B cell (primary cell): ENCODE data around the gene HOXD3. TPM values are rescaled to one million over a fixed set of nuclear protein-coding genes. Genes with fewer than 3 reads are reported as not detected.

ENCODE experiments used
- ATAC-seq: fragments of 200-7000 bp; cut with Tn5 transposase; one replicate; pipeline ENCODE4 v1.10.0; 2021; ENCODE audit warnings: low read depth, mild to moderate bottlenecking, moderate number of reproducible peaks, moderate library complexity
- CTCF ChIA-PET: fragments of 350-600 bp; sonication (Branson Sonifier 250); formaldehyde crosslinking; loops from one replicate; lab custom pipeline; 2021; ENCODE audit warnings: antibody characterized with exemption, inconsistent platforms; lab: Charles Lee
- POLR2A ChIA-PET: fragments of 350-600 bp; sonication (Branson Sonifier 250); formaldehyde crosslinking; loops from one replicate; lab custom pipeline; 2021; ENCODE audit warnings: antibody characterized with exemption; lab: Charles Lee
- DNase-seq: peaks from one replicate; pipeline ENCODE4 v3.0.0; 2013
- H2AFZ ChIP-seq: 2 replicates; pipeline ENCODE4 v1.6.1; 2012; ENCODE audit warnings: mild to moderate bottlenecking, low read depth, low read length; ENCODE audit not compliant: insufficient read depth, poor library complexity, severe bottlenecking
- H3K27ac ChIP-seq, 2 donors: 1 replicate in 1 of 2; 2 replicates in 1 of 2; pipeline ENCODE4 v1.5.1; 2012 to 2013; ENCODE audit warnings: low read length in 2 of 2, mild to moderate bottlenecking in 2 of 2, moderate library complexity in 1 of 2
- H3K27me3 ChIP-seq, 4 experiments: fragments of 200-600 bp in 1 of 4; sonication (generic) in 1 of 4; replicated peaks in 1 of 4; 1 replicate in 2 of 4; 2 replicates in 2 of 4; pipeline versions ENCODE4 v1.6.1 to v1.7.0; 2013 to 2016; ENCODE audit warnings: low read length in 3 of 4, mild to moderate bottlenecking in 2 of 4, mixed read lengths in 1 of 4, moderate library complexity in 1 of 4; ENCODE audit not compliant: insufficient read depth in 4 of 4, control insufficient read depth in 3 of 4; ENCODE audit errors: control extremely low read depth in 1 of 4
- H3K36me3 ChIP-seq, 2 experiments: replicated peaks in 1 of 2; 1 replicate in 1 of 2; 2 replicates in 1 of 2; pipeline versions ENCODE4 v1.6.1 to v1.7.1; 2013; ENCODE audit warnings: low read length in 1 of 2; ENCODE audit not compliant: insufficient read depth in 2 of 2, control insufficient read depth in 1 of 2; ENCODE audit errors: control extremely low read depth in 1 of 2, extremely low read depth in 1 of 2
- H3K4me1 ChIP-seq, 2 donors: fragments of 200-600 bp in 1 of 2; sonication (generic) in 1 of 2; 1 replicate in 1 of 2; 2 replicates in 1 of 2; pipeline versions ENCODE4 v1.5.1 to v1.6.1; 2013 to 2017; ENCODE audit warnings: low read length in 2 of 2; ENCODE audit not compliant: control insufficient read depth in 2 of 2, insufficient read depth in 2 of 2
- H3K4me2 ChIP-seq: replicated peaks from 2 replicates; pipeline ENCODE3; 2012; ENCODE audit warnings: mild to moderate bottlenecking, low read depth, low read length; ENCODE audit not compliant: poor library complexity, severe bottlenecking
- H3K4me3 ChIP-seq, 5 experiments: fragments of 200-600 bp in 1 of 5; sonication (generic) in 1 of 5; 1 replicate in 3 of 5; 2 replicates in 2 of 5; pipeline versions ENCODE4 v1.5.1 to v1.7.0; 2011 to 2016; ENCODE audit warnings: low read length in 4 of 5, mild to moderate bottlenecking in 4 of 5, low read depth in 2 of 5, control low read depth in 1 of 5, moderate library complexity in 1 of 5; ENCODE audit not compliant: insufficient read depth in 1 of 5; ENCODE audit errors: control extremely low read depth in 1 of 5, extremely low read depth in 1 of 5
- H3K79me2 ChIP-seq: fragments of 200-600 bp; sonication (generic); one replicate; pipeline ENCODE4 v1.6.0; 2016; ENCODE audit warnings: low read length; ENCODE audit not compliant: control insufficient read depth, insufficient read depth
- H3K9ac ChIP-seq: fragments of 200-600 bp; sonication (generic); 2 replicates; pipeline ENCODE4 v1.6.1; 2017; ENCODE audit warnings: mild to moderate bottlenecking, low read length, moderate library complexity
- H3K9me3 ChIP-seq, 3 donors: one replicate each; pipeline versions ENCODE4 v1.6.1 to v1.7.1; 2013; ENCODE audit warnings: low read length in 2 of 3; ENCODE audit not compliant: control insufficient read depth in 2 of 3, insufficient read depth in 1 of 3; ENCODE audit errors: control extremely low read depth in 1 of 3
- H4K20me1 ChIP-seq: 2 replicates; pipeline ENCODE4 v1.6.0; 2012; ENCODE audit warnings: mild to moderate bottlenecking, low read length; ENCODE audit not compliant: insufficient read depth, control insufficient read depth, poor library complexity, severe bottlenecking
- H3K27ac Mint-ChIP-seq: one replicate; pipeline ENCODE4 v1.8.0; 2021; ENCODE audit warnings: mixed read lengths
- H3K27me3 Mint-ChIP-seq: one replicate; pipeline ENCODE4 v1.8.0; 2021; ENCODE audit warnings: mixed read lengths
- H3K4me1 Mint-ChIP-seq: one replicate; pipeline ENCODE4 v1.8.0; 2021; ENCODE audit warnings: mixed read lengths
- H3K4me3 Mint-ChIP-seq: one replicate; pipeline ENCODE4 v1.8.0; 2021; ENCODE audit warnings: mixed read lengths
- H3K9me3 Mint-ChIP-seq: one replicate; pipeline ENCODE4 v1.8.0; 2022; ENCODE audit warnings: mixed read lengths; ENCODE audit not compliant: insufficient read depth
- EZH2 ChIP-seq: IDR thresholded peaks from 2 replicates; pipeline ENCODE4 v1.6.1; 2012; ENCODE audit warnings: borderline replicate concordance, low read depth, mild to moderate bottlenecking, moderate library complexity, low read length; ENCODE audit not compliant: insufficient read depth, poor library complexity, severe bottlenecking
- WGBS: methylation state at CpG from one replicate; pipeline ENCODE4 v1.1.5; 2013; ENCODE audit warnings: missing lambda C conversion rate; ENCODE audit not compliant: insufficient coverage; 5-methylcytosine and 5-hydroxymethylcytosine counted together
- intact Hi-C: fragments of 100-400 bp; cut with micrococcal nuclease; formaldehyde crosslinking; loops from one replicate; pipeline ENCODE4 v1.10.0; 2022
- polyA plus RNA-seq: library from polyadenylated mRNA; depleted of rRNA; stranded (reverse); fragments of >200 nt; gene quantifications from 2 replicates; pipeline ENCODE4 v1.2.3, GENCODE V29; 2012
- total RNA-seq, 2 donors: library from RNA; stranded (reverse); fragments of 120-200 nt in 1 of 2; gene quantifications; 1 replicate in 1 of 2; 2 replicates in 1 of 2; pipeline versions ENCODE4 v1.2.3 to v1.2.4, GENCODE V29; 2013 to 2022
- TF ChIP-seq, protein P1 (sequence below): fragments of 200-600 bp; IDR thresholded peaks from one replicate; pipeline ENCODE4 v1.8.0; 2022; ENCODE audit warnings: antibody characterized with exemption, mild to moderate bottlenecking

The HOXD3 gene
- total and polyA plus RNA-seq, 2 donors (not counting 1 experiment from before 2014, with no cell fraction given), result not detected

- peaks cover 28% of the 10 kb centered on the region for H3K27me3 Mint-ChIP-seq
- Histone ChIP-seq H3K4me2 (no peak overlapping the region), H3K9ac (no peak overlapping the region), H3K79me2 (no peaks in the 10 kb centered on the region), H4K20me1 (no peaks in the 10 kb centered on the region), H3K9me3 (peaks cover 0 to 14% (median 0%) of the 10 kb centered on the region in 3 donors), H3K4me1 (no peaks in the 10 kb centered on the region), H3K27me3 (peaks cover 0 to 9% (median 0%) of the 10 kb centered on the region in 4 experiments), H3K27ac (no peak overlapping the region), H3K4me3 (no peak overlapping the region), H3K36me3 (no peaks in the 10 kb centered on the region), H2AFZ (no peak overlapping the region)
- intact Hi-C loops, result no loop called here
- DNase-seq, result no peak
- no CpG with 5 or more reads among the region's 2 CpGs for WGBS
- H3K27ac Mint-ChIP-seq, result no peak overlapping the region
- H3K4me1 Mint-ChIP-seq, result no peaks in the 10 kb centered on the region
- ChIA-PET CTCF (no interaction called here), POLR2A (no interaction called here)
- TF ChIP-seq, protein P1, sequence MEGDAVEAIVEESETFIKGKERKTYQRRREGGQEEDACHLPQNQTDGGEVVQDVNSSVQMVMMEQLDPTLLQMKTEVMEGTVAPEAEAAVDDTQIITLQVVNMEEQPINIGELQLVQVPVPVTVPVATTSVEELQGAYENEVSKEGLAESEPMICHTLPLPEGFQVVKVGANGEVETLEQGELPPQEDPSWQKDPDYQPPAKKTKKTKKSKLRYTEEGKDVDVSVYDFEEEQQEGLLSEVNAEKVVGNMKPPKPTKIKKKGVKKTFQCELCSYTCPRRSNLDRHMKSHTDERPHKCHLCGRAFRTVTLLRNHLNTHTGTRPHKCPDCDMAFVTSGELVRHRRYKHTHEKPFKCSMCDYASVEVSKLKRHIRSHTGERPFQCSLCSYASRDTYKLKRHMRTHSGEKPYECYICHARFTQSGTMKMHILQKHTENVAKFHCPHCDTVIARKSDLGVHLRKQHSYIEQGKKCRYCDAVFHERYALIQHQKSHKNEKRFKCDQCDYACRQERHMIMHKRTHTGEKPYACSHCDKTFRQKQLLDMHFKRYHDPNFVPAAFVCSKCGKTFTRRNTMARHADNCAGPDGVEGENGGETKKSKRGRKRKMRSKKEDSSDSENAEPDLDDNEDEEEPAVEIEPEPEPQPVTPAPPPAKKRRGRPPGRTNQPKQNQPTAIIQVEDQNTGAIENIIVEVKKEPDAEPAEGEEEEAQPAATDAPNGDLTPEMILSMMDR, result no peak
- ATAC-seq, result no peak
- no peak overlapping the region for H3K4me3 Mint-ChIP-seq
- H3K9me3 Mint-ChIP-seq, result no peaks in the 10 kb centered on the region
Observed at GRCh38 chr2:176206682-176207081, 49.6 kb downstream of the HOXD3 start.

DNA sequence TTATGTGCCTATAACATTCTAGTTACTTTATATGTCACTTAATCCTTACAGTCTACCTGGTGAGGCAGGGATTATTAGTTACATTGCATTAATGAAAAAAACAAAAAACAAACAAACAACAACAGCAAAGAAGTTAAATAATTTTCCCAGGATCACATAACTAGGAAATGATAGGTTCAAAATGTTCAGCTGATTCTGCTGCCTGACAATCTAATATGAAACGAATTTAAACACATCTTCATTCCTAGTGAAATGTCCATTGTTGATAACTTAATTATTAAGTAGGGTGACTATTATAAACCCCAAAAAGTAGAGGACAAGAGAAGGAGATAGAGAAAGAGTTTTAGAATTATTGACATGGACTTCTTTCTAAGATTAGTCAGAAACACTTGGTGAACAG lies 54.0 kb downstream of the HOXD3 start:
- CTCF ChIA-PET, result no interaction called here
- no peak for ATAC-seq

More for the DNA sequence above, 54.0 kb downstream of the HOXD3 start:
- Mint-ChIP-seq H3K4me1 (no peaks in the 10 kb centered on the region), H3K4me3 (no peak overlapping the region), H3K27ac (no peak overlapping the region), H3K27me3 (peaks cover 26% of the 10 kb centered on the region), H3K9me3 (no peaks in the 10 kb centered on the region)
- Histone ChIP-seq H4K20me1 (no peaks in the 10 kb centered on the region), H3K36me3 (no peaks in the 10 kb centered on the region), H3K9me3 (peaks cover 0 to 3% (median 0%) of the 10 kb centered on the region in 3 donors), H3K4me1 (no peaks in the 10 kb centered on the region), H3K79me2 (no peaks in the 10 kb centered on the region), H3K27me3 (peaks cover 0 to 6% (median 0%) of the 10 kb centered on the region in 4 experiments), H3K4me2 (no peak overlapping the region), H3K9ac (no peak overlapping the region), H3K27ac (no peak overlapping the region), H3K4me3 (no peak overlapping the region), H2AFZ (no peak overlapping the region)
- no CpG with 5 or more reads among the region's 1 CpG for WGBS
- POLR2A ChIA-PET, result no interaction called here
- TF ChIP-seq, protein P1, result no peak
- TF ChIP-seq EZH2, result no peak
- intact Hi-C loops, result loop anchor here (10.0 kb wide), 1 partner anchor 1804 kb away; no protein-coding TSS in a partner anchor
- DNase-seq, result no peak
